ENCODE measurements around the gene RETREG2.
A peak's percentile ranks its signal among the peaks of the same experiment; 100 is the strongest.

- TF ChIP-seq, protein P1, sequence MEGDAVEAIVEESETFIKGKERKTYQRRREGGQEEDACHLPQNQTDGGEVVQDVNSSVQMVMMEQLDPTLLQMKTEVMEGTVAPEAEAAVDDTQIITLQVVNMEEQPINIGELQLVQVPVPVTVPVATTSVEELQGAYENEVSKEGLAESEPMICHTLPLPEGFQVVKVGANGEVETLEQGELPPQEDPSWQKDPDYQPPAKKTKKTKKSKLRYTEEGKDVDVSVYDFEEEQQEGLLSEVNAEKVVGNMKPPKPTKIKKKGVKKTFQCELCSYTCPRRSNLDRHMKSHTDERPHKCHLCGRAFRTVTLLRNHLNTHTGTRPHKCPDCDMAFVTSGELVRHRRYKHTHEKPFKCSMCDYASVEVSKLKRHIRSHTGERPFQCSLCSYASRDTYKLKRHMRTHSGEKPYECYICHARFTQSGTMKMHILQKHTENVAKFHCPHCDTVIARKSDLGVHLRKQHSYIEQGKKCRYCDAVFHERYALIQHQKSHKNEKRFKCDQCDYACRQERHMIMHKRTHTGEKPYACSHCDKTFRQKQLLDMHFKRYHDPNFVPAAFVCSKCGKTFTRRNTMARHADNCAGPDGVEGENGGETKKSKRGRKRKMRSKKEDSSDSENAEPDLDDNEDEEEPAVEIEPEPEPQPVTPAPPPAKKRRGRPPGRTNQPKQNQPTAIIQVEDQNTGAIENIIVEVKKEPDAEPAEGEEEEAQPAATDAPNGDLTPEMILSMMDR (IDR thresholded peaks at IDR 0.05): no peak
- TF ChIP-seq POLR2A (IDR thresholded peaks at IDR 0.05) (peak in 1 of 2 donors; percentile 53), POLR2AphosphoS5 (IDR thresholded peaks at IDR 0.05; ENCODE audit: insufficient read depth in 1 of 2, low read depth in 1 of 2) (peak; percentile 76 to 90)
Measured at GRCh38 chr2:219218732-219219701, 40.9 kb downstream of the RETREG2 start, which contains the start of gene ABCB6.
